ENCODE results near the gene DPYSL5.
"Not testable (repeated sequence)": the region's sequence is repeated elsewhere in the genome, so short reads cannot be mapped to it uniquely, and the experiment has no call there.

DPYSL5 gene

DNA sequence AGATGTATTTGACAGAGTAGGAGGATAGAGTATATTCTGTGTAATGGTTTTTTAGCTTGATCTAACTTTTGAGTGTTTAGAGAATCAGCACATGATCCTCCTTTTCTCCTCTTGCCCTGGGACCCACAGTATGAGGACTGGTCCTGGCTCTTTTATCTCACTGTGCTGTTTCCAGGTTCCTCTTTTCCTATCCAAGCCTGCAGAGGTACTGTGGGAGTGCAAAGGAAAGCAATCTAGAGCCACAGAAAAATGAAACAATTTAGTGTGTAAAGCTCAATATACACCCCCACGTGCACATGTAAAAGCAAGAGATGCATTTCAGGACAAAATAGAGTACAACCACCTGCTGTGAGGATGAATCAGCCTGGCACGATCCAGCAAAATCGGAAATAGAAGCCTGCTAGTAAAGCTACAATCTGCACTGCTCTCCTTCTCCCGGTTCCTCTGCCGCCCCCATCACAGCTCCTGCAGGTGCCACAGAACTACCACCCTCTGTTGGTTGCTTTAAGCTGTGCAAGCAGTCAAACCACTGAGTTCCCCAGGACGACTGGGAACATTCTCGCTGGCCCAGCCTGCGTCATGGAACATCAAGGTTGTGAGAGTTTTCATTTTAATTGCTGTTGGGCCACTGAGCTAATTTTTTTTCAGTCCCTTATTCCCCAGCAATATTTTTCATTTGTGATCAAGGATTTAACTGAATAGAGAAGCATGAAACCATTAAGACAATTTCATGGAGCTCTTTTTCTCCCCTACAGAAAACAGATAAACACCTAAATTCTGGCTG lies 74.7 kb downstream of the DPYSL5 start:
- in situ Hi-C loops (cut with HindIII; ENCODE audit: low sequenced_read_pairs) = no loop called here

DNA sequence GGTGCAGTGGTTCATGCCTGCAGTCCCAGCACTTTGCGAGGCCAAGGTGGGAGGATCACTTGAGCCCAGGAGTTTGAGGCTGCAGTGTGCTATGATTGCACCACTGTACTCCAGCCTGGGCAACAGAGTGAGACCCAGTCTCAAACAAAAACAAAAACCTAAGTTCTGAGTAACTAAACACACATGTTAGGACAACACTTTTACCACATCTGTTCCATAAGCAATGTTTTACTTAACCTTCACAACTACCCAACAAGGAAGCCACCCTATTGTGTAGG lies 75.2 kb downstream of the DPYSL5 start:
- in situ Hi-C loops (cut with HindIII; ENCODE audit: low sequenced_read_pairs) = not testable (repeated sequence)

DNA sequence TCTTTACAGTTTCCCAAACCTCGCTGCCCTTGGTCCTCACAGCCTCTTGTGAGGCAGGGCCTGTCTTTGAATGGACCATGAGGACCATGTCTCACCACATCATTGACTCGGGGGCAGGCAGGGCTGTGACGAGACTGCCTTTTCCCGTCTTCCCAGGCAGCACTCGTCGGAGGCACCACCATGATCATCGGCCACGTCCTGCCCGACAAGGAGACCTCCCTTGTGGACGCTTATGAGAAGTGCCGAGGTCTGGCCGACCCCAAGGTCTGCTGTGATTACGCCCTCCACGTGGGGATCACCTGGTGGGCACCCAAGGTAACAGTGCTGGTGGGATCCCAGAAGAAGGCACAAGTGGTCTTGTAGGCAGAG lies 76.8 kb downstream of the DPYSL5 start:
- in situ Hi-C loops (cut with HindIII; ENCODE audit: low sequenced_read_pairs) = no loop called here

DNA sequence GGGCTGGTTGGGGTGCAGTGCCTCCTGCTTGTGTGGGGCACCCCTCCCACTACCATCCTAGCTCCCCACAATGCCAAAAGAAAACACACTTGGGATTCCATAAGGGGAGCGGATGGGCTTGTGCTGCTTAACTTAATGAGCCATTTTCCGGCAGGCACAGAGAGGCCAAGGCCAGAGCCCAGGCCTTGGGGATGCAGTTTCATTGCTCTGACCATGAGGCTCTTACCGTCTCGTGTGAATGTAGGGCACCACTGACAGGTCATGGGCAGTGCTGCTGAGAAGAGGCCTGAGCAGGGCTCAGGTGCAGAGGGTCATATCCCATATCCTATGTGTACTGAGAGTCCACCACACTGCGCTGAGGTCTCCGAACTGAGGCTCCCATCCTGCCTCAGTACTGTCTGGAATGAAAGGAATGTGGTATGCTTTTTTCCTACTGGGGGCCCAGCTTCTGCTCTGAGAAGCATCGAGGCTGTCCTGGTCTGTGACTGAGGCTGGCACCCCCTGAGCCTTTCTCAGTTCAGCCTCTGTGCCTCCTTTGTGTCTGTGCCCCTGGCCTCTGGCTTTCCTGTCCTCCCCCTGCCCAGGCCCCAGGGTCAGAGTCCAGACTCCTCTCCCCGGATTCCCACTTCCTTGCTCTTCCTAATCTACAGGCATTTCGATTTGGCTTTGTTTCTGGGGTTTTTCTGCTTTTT lies 77.3 kb downstream of the DPYSL5 start:
- in situ Hi-C loops (cut with HindIII; ENCODE audit: low sequenced_read_pairs) = no loop called here

DNA sequence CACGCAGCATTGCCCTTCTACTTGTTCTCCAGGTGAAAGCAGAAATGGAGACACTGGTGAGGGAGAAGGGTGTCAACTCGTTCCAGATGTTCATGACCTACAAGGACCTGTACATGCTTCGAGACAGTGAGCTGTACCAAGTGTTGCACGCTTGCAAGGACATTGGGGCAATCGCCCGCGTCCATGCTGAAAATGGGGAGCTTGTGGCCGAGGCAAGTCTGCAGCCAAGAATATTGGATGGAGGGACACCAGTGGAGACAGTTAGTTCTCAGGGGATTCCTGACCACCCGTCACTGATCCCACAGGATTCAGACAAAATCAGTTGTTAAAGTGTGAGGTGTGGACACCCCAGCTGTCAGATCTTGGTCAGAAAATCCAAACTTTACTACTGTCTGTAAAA lies 79.3 kb downstream of the DPYSL5 start:
- in situ Hi-C loops (cut with HindIII; ENCODE audit: low sequenced_read_pairs) = no loop called here

DNA sequence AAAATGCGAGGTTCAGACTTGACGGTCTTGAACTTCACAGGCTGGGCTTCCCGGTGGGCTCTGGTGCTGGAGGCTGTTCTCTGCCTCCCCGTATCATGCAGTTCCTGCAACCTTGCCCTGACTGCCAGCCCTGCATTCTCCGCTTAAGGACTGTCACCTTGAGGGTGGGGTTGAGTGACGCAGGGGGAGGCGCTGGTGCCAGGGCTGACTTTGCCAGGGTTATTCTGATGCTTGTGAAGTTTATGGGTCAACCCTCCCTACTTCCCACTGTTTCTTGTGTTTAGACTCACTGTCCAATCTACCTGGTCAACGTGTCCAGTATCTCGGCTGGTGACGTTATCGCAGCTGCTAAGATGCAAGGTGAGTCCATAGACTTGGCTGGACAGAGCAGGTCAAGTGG lies 85.0 kb downstream of the DPYSL5 start:
- in situ Hi-C loops (cut with HindIII; ENCODE audit: low sequenced_read_pairs) = no loop called here

DNA sequence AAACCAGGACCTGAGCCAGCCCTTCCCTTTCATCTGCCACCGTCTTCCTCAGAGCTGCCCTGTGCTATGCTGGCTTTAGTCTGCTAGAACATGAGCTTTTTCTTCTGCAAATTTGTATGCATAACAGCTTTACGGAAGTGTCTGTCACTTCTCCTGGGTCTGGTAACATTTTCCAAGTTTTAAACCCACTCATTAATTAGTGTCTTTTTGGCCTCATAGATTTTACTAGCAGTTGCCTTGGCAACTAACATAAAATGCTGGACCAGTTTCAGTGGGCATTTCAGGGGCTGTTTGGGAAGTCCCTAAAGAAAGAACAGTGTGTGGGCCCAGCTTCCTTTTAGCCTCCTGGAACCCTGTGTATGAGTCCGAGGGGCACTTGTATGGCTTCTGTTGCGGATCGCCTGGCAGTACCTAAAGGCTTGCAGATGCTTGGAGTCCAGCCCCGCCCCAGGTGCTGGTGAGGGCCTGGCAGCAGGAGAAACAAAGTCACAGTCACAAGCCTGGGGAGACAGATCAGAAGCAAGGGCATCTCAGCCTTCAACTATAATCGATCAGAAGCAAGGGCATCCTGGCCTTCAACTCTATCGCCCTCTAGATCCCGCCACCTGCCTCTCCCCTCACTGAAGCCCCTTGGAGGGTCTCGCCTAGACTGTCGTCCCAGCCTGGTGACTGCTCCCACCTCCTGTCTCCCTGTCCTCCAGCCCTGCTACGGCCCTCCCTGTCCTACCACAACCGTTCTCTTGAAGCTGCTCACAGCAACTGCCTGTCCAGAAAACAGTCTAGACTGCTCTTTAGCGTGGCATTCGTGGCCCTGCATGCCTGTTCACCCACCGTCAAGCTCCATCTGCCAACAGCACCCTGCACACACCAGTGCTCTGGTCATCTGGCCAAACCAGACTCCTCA lies 85.8 kb downstream of the DPYSL5 start:
- in situ Hi-C loops (cut with HindIII; ENCODE audit: low sequenced_read_pairs) = no loop called here

DNA sequence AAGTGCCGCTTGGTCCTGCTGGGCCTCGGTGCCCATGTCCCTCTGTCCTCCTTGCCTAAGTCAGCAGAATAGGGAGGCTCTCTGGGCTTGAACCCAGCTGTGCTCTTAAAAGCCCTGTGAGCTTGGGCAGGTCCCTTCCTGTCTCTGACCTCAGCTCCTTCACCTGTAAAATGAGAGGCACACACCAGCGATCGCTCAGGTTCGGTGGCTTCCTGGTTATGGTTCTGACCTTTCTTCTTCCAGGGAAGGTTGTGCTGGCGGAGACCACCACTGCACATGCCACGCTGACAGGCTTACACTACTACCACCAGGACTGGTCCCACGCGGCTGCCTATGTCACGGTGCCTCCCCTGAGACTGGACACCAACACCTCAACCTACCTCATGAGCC lies 86.4 kb downstream of the DPYSL5 start:
- in situ Hi-C loops (cut with HindIII; ENCODE audit: low sequenced_read_pairs) = no loop called here

DNA sequence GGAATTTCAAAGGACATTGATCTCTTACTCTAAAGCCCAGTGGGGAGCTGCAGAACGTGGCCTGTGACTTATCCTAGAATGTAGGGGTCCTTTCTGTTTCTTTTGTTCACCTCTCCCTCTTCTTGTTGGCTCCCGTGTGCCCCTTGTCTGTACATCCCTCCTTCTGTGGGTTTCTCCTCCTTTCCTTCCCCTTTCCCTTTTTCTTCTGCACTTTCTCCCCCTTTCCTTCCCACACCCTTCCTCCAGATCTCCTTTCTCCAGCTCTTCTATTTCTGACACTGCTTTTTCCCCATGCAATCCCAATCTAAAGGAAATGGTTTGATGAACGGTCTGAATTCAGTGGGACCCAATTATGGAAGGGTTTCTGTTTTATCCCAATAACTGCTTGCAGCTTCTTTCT lies 87.1 kb downstream of the DPYSL5 start:
- in situ Hi-C loops (cut with HindIII; ENCODE audit: low sequenced_read_pairs) = loop anchor here (5.0 kb wide), 2 partner anchors 53 to 103 kb away; no protein-coding TSS in a partner anchor

DNA sequence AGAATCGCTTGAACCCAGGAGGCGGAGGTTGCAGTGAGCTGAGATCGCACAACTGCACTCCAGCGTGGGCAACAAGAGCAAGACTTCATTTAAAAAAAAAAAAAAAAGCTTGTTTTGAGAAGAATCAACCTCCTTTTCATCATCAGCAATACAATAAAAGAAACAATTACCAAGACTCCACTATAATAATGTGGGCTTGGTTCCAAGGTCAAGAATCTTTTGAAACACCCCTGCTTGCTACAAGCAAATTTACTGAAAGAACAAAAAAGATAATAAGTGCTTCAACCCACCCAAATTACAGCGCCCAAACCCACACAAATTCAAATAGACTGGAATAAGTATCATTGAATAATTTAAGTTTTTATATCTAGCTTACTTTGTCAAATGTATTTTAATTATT lies 88.9 kb downstream of the DPYSL5 start:
- in situ Hi-C loops (cut with HindIII; ENCODE audit: low sequenced_read_pairs) = loop anchor here (5.0 kb wide), 2 partner anchors 55 to 105 kb away; no protein-coding TSS in a partner anchor

DNA sequence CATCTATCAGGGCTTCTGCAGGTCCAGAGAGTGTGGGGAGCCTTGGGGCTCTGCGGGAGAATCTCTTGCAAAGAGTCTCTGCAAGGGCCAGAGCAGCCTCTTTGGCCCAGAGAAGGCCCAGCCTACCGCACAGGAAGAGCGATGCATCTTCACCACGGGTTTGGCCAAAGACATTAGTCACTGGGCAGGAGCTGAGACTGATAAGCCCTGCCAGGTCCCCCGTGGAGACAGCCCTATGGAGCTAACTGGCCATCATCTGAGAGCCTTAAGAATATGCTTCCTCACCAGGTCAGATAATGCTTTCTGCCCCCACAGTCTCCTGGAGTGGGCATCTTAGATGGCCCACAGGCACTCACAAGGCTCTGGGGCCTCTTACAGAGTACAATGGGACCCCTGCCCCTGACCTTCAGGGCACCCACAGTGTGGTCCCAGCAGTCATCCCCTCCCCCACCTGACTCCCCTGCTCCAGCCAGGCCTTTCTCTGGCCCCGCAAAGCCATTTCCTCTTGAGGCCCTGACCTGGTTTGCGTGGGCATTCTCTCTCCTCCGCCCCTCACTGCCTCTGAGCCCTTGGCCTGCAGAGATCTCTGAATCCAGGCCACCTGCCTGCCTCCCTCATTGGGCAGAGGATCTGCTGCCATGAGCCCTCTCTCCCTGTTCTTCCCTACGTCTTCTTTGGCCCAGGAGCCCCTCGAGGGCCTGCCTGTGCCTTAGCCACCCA lies 90.6 kb downstream of the DPYSL5 start:
- in situ Hi-C loops (cut with HindIII; ENCODE audit: low sequenced_read_pairs) = loop anchor here (5.0 kb wide), 2 partner anchors 56 to 106 kb away; no protein-coding TSS in a partner anchor

DNA sequence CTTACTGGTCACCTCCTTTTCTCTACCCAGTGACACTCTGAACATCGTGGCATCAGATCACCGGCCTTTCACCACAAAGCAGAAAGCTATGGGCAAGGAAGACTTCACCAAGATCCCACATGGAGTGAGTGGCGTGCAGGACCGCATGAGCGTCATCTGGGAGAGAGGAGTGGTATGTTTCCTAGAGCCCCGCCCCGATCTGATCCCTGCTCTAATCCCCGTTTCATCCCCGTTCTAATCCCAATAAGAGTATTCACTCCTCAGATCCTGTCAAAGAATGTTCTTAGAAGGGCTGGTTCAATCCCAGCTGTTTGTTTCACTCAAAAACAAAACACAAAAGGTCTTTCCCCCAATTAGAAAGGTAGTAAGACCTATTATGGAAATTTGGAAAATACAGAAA lies 92.1 kb downstream of the DPYSL5 start:
- in situ Hi-C loops (cut with HindIII; ENCODE audit: low sequenced_read_pairs) = no loop called here

DNA sequence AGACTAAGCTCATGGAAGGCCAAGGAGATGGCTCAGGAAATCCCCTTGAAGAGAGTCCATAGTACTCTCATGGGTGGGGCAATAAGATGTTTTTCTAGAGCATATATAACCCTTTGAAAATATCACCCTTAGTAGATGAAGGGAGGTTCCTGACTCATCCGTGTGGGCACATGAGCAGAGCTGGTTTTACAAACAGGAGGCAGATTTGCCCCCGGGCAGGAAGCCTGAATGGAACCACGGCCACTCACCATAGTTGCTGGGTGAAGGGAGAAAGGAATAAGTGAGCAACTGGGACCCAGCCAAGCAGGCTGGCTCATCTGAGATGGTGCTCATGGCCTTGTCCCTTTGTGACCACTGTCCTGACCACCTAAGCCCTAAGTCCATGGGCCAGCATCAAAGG lies 93.6 kb downstream of the DPYSL5 start:
- in situ Hi-C loops (cut with HindIII; ENCODE audit: low sequenced_read_pairs) = no loop called here

DNA sequence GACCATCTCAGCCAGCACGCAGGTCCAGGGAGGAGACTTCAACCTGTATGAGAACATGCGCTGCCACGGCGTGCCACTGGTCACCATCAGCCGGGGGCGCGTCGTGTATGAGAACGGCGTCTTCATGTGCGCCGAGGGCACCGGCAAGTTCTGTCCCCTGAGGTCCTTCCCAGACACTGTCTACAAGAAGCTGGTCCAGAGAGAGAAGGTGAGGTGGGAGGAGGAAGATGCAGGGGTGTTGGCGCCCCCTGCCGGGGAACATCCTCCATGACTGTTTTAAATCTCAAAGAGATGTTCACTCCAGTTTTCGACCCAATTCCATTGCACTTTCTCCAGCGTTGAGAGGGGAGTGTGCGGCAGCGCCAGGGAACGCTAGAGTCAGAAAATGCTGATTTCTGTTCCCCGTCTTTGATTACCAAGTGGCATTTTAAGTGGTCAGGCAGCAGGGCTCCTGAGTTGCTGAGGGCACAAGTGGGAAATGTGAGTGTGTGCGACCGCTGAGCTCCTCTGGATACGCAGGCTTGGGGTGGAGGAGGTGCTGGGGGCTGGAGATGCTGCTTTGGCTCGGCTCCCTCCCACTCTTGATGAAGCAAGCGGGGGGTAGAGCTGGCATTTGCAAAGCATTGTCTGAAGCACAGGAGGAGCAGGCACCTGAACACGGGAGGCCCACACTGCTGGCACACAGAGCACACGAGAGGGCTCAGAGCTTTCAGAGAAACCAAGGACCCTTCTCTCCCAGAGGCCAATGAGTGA lies 94.8 kb downstream of the DPYSL5 start:
- in situ Hi-C loops (cut with HindIII; ENCODE audit: low sequenced_read_pairs) = no loop called here

DNA sequence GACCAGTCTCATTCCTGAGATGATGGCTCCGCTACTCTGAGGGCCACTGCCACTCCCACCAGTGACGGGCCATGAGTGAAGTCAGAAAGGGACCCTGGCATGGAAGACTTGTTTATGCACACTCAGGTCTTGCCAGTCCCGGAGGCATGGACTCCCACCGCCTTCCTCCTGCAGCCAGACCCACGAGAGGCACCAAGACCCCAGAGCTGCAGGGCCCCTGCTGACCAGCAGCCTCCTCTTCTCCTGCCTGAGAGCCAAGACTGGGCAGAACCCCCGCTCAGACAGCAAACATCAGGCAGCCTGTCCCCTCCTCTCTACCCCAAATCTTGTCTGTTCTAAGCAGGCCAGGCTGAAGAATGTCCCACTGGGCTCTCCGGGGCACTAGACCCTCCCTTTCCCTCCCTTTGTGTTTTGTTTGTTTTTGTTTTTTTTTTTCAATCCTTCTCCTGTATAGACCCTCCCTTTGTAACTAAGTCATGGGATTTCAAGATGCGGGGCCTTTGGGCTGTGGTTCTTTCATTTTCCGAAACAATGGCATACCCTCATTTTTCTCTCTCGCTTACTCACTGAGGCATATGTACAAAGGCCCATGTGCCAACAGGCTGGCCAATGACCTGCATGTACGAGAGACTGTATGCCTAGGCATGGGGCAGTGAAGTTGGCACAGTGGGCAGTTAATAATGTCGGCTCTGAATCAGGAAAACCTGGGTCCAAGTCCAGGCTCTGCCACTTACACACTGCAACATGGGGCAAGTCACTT lies 98.2 kb downstream of the DPYSL5 start:
- in situ Hi-C loops (cut with HindIII; ENCODE audit: low sequenced_read_pairs) = no loop called here

DNA sequence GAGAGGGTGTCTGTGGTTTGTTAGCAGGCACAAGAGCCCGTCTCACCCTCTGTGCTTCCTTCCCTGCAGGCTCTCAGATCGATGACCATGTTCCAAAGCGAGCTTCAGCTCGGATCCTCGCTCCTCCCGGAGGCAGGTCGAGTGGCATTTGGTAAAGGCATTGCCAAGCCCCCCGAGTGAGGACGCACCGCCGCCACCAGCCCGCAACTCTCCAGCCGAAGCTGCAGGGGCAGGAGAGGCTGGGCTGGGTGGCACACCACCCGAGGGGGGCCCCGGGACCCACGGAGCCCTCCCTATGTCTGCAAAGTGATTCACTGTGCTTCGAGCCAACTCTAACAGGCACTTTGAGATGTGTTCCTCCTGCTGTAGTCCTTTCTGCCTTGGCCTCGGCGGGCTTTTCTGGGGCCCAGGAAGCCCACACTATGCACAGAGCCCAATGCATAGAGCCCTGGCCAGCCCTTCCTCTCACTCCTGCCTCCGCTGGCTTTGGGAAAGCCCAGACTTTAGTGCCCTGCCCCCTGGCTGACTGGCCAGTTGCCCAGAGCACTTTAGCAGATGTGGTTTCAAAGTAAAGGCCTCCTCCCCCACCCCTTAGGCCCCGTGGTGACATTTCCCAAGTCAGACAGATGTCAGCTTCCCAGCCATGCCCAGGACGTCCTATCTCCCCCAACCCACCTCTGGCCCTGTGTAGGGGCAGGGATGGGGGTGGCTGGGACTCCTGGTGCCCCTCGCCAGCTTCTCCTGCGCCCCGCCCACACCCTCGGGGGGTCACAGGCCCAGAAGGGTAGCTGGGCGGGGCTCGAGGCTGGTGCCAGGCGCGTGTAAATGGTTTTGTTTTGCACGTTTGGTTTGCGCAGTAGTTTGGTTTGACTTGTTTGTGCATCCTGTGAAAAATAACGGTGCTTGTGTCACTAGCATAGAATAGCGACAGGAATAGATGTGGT lies 99.2 kb downstream of the DPYSL5 start:
- in situ Hi-C loops (cut with HindIII; ENCODE audit: low sequenced_read_pairs) = no loop called here

DNA sequence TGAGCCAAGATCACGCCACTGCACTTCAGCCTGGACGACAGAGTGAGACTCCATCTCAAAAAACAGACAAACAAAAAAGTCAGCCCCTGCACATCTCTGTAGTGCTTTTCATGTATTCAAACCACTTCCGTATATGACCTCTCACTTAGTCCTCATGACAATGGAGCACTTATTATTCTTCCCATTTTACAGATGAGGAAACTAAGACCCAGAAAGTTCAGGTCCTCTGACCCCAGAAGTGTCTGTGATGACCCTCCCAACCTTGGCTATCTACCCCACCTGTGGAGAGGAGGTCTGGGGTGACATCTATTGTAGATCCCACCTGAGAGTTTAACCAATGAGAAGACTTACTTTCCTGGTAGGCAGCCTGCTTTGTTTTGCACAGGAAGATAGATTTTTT lies 100.9 kb downstream of the DPYSL5 start:
- in situ Hi-C loops (cut with HindIII; ENCODE audit: low sequenced_read_pairs) = no loop called here

DNA sequence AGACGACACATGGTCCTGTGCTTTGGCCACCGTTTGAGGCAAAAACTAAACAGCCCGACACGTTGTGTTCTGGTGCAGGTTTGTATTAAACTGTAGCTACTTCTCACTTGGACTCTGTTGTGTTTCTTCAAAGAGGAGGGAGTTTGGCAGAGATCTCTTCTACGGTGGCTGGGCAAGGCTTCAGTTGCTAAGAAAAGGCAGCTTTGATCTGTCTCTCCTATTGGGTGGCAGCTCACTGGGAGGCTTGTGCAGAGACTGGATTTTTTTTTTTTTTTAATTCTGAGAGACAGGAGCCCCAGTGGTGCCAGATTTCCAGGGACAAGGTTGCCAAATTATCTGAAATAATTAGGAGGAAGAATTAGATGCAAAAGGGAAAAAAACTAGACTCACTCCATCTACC lies 102.3 kb downstream of the DPYSL5 start:
- in situ Hi-C loops (cut with HindIII; ENCODE audit: low sequenced_read_pairs) = loop anchor here (5.0 kb wide), 1 partner anchor 62 kb away; no protein-coding TSS in a partner anchor

All from endothelial cell of hepatic sinusoid (primary cell).